ENCODE results near the gene FBXO2.

FBXO2 gene

DNA sequence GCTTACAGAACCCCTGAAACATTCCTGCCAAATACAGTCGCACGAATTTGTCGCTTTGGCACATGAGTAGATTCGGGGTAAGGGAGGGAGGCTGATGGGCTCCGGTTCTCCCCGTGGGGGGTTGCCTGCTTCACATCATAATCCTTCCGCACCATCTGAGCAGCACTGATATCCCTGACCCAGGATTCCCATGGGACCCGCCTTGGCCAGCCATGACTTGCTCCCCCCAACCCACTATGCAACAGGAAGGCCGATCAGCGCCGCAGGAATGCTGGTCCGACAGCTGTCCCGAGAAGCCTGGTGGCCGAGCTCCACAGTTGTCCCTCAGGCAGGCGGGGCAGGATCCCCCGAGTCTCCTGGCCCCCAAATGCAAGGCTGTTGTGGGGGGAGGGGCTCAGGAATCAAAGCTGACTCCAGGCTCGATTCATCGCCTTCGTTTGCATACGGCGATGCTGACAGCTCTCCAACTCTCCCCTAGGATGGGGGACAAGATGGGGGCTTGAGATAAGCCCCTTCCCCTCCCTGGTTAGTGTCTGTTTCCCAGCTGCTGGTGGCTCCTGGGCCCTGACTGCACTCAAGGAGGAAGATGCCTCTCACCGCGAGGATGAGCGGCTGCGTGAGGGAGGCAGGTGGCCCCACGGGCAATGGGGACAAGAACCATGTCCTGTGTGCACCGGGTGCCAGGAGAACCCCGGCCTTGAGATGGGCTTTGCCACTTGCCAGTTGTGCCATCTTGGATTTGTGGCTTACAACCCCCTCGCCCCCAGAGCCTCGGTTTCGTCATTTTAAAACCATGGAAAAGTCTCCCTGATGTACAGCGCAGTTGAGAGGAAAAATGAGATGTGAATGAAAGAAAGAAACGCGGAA lies 46.6 kb upstream of the FBXO2 start (continued):
- TF ChIP-seq, protein P1, sequence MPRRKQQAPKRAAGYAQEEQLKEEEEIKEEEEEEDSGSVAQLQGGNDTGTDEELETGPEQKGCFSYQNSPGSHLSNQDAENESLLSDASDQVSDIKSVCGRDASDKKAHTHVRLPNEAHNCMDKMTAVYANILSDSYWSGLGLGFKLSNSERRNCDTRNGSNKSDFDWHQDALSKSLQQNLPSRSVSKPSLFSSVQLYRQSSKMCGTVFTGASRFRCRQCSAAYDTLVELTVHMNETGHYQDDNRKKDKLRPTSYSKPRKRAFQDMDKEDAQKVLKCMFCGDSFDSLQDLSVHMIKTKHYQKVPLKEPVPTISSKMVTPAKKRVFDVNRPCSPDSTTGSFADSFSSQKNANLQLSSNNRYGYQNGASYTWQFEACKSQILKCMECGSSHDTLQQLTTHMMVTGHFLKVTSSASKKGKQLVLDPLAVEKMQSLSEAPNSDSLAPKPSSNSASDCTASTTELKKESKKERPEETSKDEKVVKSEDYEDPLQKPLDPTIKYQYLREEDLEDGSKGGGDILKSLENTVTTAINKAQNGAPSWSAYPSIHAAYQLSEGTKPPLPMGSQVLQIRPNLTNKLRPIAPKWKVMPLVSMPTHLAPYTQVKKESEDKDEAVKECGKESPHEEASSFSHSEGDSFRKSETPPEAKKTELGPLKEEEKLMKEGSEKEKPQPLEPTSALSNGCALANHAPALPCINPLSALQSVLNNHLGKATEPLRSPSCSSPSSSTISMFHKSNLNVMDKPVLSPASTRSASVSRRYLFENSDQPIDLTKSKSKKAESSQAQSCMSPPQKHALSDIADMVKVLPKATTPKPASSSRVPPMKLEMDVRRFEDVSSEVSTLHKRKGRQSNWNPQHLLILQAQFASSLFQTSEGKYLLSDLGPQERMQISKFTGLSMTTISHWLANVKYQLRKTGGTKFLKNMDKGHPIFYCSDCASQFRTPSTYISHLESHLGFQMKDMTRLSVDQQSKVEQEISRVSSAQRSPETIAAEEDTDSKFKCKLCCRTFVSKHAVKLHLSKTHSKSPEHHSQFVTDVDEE (CRISPR knock-in tag; IDR thresholded peaks at IDR 0.05): no peak
- TF ChIP-seq OSR1 (CRISPR knock-in tag; IDR thresholded peaks at IDR 0.05): no peak

DNA sequence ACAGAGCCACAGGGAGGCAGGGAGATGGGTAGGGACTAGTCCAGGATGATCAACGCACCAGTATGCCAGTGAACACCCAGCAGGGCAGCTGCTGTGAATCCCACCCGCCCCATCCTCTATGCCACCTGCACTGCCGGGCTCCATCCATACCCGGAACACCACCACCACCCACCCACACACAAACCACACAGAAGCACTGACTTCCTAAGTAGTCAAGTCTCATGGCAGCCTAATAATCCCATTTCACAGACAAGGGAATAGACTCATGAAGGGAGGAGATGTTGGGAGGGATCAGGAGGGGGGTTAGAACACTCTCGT lies 43.6 kb upstream of the FBXO2 start:
- TF ChIP-seq TOX (CRISPR knock-in tag; IDR thresholded peaks at IDR 0.05; ENCODE audit: borderline replicate concordance) (no peak), ISL1 (CRISPR knock-in tag; IDR thresholded peaks at IDR 0.05) (no peak), TCF4 (CRISPR knock-in tag; IDR thresholded peaks at IDR 0.05; ENCODE audit: borderline replicate concordance) (no peak), CSDC2 (CRISPR knock-in tag; IDR thresholded peaks at IDR 0.05) (no peak), ZNF565 (CRISPR knock-in tag; conservative IDR thresholded peaks at IDR 0.05; ENCODE audit: low read depth) (no peak), ZFP30 (CRISPR knock-in tag; IDR thresholded peaks at IDR 0.05) (no peak), GLIS3 (CRISPR knock-in tag; IDR thresholded peaks at IDR 0.05) (no peak), OSR1 (CRISPR knock-in tag; IDR thresholded peaks at IDR 0.05) (no peak), ZNF70 (CRISPR knock-in tag; IDR thresholded peaks at IDR 0.05) (no peak), ZC3H10 (CRISPR knock-in tag; IDR thresholded peaks at IDR 0.05) (no peak), RARB (CRISPR knock-in tag; IDR thresholded peaks at IDR 0.05) (no peak), ARNTL (CRISPR knock-in tag; IDR thresholded peaks at IDR 0.05; ENCODE audit: borderline replicate concordance, low read depth) (no peak), BACH2 (CRISPR knock-in tag; IDR thresholded peaks at IDR 0.05; ENCODE audit: borderline replicate concordance) (no peak), ESRRG (CRISPR knock-in tag; IDR thresholded peaks at IDR 0.05) (no peak), SNAI2 (CRISPR knock-in tag; IDR thresholded peaks at IDR 0.05) (no peak)
- TF ChIP-seq, protein P2, sequence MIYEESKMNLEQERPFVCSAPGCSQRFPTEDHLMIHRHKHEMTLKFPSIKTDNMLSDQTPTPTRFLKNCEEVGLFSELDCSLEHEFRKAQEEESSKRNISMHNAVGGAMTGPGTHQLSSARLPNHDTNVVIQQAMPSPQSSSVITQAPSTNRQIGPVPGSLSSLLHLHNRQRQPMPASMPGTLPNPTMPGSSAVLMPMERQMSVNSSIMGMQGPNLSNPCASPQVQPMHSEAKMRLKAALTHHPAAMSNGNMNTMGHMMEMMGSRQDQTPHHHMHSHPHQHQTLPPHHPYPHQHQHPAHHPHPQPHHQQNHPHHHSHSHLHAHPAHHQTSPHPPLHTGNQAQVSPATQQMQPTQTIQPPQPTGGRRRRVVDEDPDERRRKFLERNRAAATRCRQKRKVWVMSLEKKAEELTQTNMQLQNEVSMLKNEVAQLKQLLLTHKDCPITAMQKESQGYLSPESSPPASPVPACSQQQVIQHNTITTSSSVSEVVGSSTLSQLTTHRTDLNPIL (CRISPR knock-in tag; IDR thresholded peaks at IDR 0.05; ENCODE audit: low read depth): no peak
- TF ChIP-seq, protein P3, sequence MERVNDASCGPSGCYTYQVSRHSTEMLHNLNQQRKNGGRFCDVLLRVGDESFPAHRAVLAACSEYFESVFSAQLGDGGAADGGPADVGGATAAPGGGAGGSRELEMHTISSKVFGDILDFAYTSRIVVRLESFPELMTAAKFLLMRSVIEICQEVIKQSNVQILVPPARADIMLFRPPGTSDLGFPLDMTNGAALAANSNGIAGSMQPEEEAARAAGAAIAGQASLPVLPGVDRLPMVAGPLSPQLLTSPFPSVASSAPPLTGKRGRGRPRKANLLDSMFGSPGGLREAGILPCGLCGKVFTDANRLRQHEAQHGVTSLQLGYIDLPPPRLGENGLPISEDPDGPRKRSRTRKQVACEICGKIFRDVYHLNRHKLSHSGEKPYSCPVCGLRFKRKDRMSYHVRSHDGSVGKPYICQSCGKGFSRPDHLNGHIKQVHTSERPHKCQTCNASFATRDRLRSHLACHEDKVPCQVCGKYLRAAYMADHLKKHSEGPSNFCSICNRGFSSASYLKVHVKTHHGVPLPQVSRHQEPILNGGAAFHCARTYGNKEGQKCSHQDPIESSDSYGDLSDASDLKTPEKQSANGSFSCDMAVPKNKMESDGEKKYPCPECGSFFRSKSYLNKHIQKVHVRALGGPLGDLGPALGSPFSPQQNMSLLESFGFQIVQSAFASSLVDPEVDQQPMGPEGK (CRISPR knock-in tag; IDR thresholded peaks at IDR 0.05; ENCODE audit: borderline replicate concordance): no peak
- TF ChIP-seq, protein P4, sequence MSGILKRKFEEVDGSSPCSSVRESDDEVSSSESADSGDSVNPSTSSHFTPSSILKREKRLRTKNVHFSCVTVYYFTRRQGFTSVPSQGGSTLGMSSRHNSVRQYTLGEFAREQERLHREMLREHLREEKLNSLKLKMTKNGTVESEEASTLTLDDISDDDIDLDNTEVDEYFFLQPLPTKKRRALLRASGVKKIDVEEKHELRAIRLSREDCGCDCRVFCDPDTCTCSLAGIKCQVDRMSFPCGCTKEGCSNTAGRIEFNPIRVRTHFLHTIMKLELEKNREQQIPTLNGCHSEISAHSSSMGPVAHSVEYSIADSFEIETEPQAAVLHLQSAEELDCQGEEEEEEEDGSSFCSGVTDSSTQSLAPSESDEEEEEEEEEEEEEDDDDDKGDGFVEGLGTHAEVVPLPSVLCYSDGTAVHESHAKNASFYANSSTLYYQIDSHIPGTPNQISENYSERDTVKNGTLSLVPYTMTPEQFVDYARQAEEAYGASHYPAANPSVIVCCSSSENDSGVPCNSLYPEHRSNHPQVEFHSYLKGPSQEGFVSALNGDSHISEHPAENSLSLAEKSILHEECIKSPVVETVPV (CRISPR knock-in tag; IDR thresholded peaks at IDR 0.05): no peak
- no peak for ATAC-seq

DNA sequence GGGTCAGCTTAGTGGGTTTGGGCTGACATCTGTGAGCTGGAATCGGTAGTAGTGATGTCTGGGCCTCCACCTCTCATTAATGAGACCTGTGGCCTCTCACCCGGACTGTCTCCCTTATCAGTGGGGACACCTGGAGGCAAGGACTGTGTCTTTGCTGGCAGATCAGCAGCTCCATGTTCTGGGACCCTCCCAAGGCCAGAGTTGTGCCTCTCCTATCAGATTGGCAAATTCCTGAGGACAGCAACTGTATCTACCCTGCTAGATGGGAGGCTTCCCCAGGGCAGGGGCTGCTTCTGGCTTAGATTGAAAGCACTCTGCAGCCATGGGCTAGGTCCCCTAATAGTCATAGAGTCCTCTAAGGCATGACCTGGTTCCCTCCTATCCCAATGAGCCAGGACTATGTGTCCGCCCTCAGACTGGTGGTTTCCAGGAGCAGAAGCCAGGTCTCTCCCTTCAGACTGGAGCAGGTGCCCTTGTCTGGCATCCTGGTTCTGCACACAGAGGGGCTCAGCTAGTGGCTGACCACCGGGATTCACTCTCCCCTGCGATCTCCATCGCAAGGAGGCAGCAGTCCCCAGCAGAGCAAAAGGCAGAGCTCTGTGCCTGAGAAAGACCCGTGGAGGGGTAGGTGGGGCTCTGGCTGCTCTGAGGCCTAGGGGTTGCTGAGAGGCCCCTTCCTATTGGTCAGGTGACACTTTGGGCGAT lies 43.1 kb upstream of the FBXO2 start:
- no peak for TF ChIP-seq ARNTL (CRISPR knock-in tag; IDR thresholded peaks at IDR 0.05; ENCODE audit: borderline replicate concordance, low read depth)
- TF ChIP-seq TCF4 (CRISPR knock-in tag; IDR thresholded peaks at IDR 0.05; ENCODE audit: borderline replicate concordance): no peak
- TF ChIP-seq, protein P3 (CRISPR knock-in tag; IDR thresholded peaks at IDR 0.05; ENCODE audit: borderline replicate concordance): no peak
- no peak for TF ChIP-seq ESRRG (CRISPR knock-in tag; IDR thresholded peaks at IDR 0.05)
- no peak for TF ChIP-seq ZFP30 (CRISPR knock-in tag; IDR thresholded peaks at IDR 0.05)
- no peak for TF ChIP-seq ZC3H10 (CRISPR knock-in tag; IDR thresholded peaks at IDR 0.05)
- TF ChIP-seq SNAI2 (CRISPR knock-in tag; IDR thresholded peaks at IDR 0.05): no peak
- TF ChIP-seq BACH2 (CRISPR knock-in tag; IDR thresholded peaks at IDR 0.05; ENCODE audit: borderline replicate concordance): no peak
- TF ChIP-seq ZNF8 (CRISPR knock-in tag; IDR thresholded peaks at IDR 0.05): no peak
- TF ChIP-seq, protein P2 (CRISPR knock-in tag; IDR thresholded peaks at IDR 0.05; ENCODE audit: low read depth): no peak
- no peak for TF ChIP-seq GLIS3 (CRISPR knock-in tag; IDR thresholded peaks at IDR 0.05)
- TF ChIP-seq ZNF565 (CRISPR knock-in tag; conservative IDR thresholded peaks at IDR 0.05; ENCODE audit: low read depth): no peak
- TF ChIP-seq, protein P4 (CRISPR knock-in tag; IDR thresholded peaks at IDR 0.05): no peak
- TF ChIP-seq ZNF70 (CRISPR knock-in tag; IDR thresholded peaks at IDR 0.05): no peak

More for the DNA sequence above, 43.1 kb upstream of the FBXO2 start:
- ATAC-seq: no peak
